Activated CD4-positive, alpha-beta T cell treated with anti-CD3 and anti-CD28 coated beads for 36 hours (primary cell): ENCODE data around the gene SP110. TPM values are rescaled to one million over a fixed set of nuclear protein-coding genes. Genes with fewer than 3 reads are reported as not detected.
"Not testable (repeated sequence)": the region's sequence is repeated elsewhere in the genome, so short reads cannot be mapped to it uniquely, and the experiment has no call there.

Source experiments
- ATAC-seq: fragments of 200-7000 bp; cut with Tn5 transposase; one replicate; pipeline ENCODE4 v1.10.0; 2021; ENCODE audit warnings: mild to moderate bottlenecking, moderate library complexity
- CTCF ChIA-PET: fragments of 350-600 bp; sonication (Branson Sonifier 250); formaldehyde crosslinking; loops from one replicate; lab custom pipeline; 2021; ENCODE audit warnings: antibody characterized with exemption; lab: Charles Lee
- POLR2A ChIA-PET: fragments of 350-600 bp; sonication (Branson Sonifier 250); formaldehyde crosslinking; loops from one replicate; lab custom pipeline; 2021; ENCODE audit warnings: antibody characterized with exemption, inconsistent platforms; lab: Charles Lee
- DNase-seq: peaks from one replicate; pipeline ENCODE4 v3.0.0-alpha.2; 2020
- H3K27ac Mint-ChIP-seq: one replicate; pipeline ENCODE4 v1.8.0; 2021; ENCODE audit warnings: mixed read lengths
- H3K27me3 Mint-ChIP-seq: one replicate; pipeline ENCODE4 v1.8.0; 2021; ENCODE audit warnings: mixed read lengths
- H3K36me3 Mint-ChIP-seq: one replicate; pipeline ENCODE4 v1.8.0; 2021; ENCODE audit warnings: low read depth, mixed read lengths
- H3K4me1 Mint-ChIP-seq: one replicate; pipeline ENCODE4 v1.8.0; 2021; ENCODE audit warnings: mixed read lengths
- H3K4me3 Mint-ChIP-seq: one replicate; pipeline ENCODE4 v1.8.0; 2021; ENCODE audit warnings: mild to moderate bottlenecking, moderate library complexity, mixed read lengths
- H3K9me3 Mint-ChIP-seq: one replicate; pipeline ENCODE4 v1.8.0; 2021; ENCODE audit warnings: low read depth, mixed read lengths
- intact Hi-C, 2 experiments: fragments of 100-400 bp; cut with DNase I in 1 of 2; cut with micrococcal nuclease in 1 of 2; formaldehyde crosslinking; loops; one replicate each; pipeline versions ENCODE4 v1.14.2 to v1.15.1; 2022 to 2024; cut with DNase I, micrococcal nuclease
- total RNA-seq, 2 experiments: library from RNA; stranded (reverse); gene quantifications; one replicate each; pipeline ENCODE4 v1.2.3, GENCODE V29; 2021

SP110 gene
- total RNA-seq, 2 experiments from 2014 or later: 96.2 to 111 TPM

GRCh38 chr2:230224458-230224857 is 4.7 kb upstream of the SP110 start:
- H3K27me3 Mint-ChIP-seq: no peaks in the 10 kb centered on the region
- no peak for DNase-seq
- peaks cover 49% of the 10 kb centered on the region for H3K4me1 Mint-ChIP-seq
- no peak for ATAC-seq
- intact Hi-C loops: loop anchor here in 1 of 2 experiments (5.0 kb wide), 1 partner anchor 388 kb away; no protein-coding TSS in a partner anchor
- ChIA-PET POLR2A (interaction anchor here (1.2 kb wide), 1 partner anchor 490 kb away, joined by 3 read pairs; no protein-coding TSS in a partner anchor), CTCF (no interaction called here)
- H3K36me3 Mint-ChIP-seq: peaks cover 18% of the 10 kb centered on the region
- H3K9me3 Mint-ChIP-seq: no peaks in the 10 kb centered on the region
- peak overlapping the region; percentile 81 for H3K4me3 Mint-ChIP-seq
- peak overlapping the region; percentile 96 for H3K27ac Mint-ChIP-seq

- not testable (repeated sequence) for DNase-seq, H3K27me3 Mint-ChIP-seq, H3K27ac Mint-ChIP-seq, H3K9me3 Mint-ChIP-seq, H3K4me3 Mint-ChIP-seq, ATAC-seq
- ChIA-PET CTCF (interaction anchor here (1.4 kb wide), 1 partner anchor 15 kb away, joined by 3 read pairs; no protein-coding TSS in a partner anchor), POLR2A (interaction anchor here (0.7 kb wide), 1 partner anchor 415 kb away, joined by 4 read pairs; no protein-coding TSS in a partner anchor)
- Mint-ChIP-seq H3K4me1 (peaks cover 51% of the 10 kb centered on the region), H3K36me3 (peaks cover 23% of the 10 kb centered on the region)
- intact Hi-C loops: loop anchor here in 1 of 2 experiments (5.0 kb wide), 1 partner anchor 389 kb away; no protein-coding TSS in a partner anchor
Observed at GRCh38 chr2:230222829-230223228, 3.0 kb upstream of the SP110 start.

GRCh38 chr2:230221493-230221892 is 1.7 kb upstream of the SP110 start:
- DNase-seq: no peak
- intact Hi-C loops: loop anchor here in 1 of 2 experiments (5.0 kb wide), 1 partner anchor 391 kb away; no protein-coding TSS in a partner anchor
- H3K36me3 Mint-ChIP-seq: peaks cover 27% of the 10 kb centered on the region
- POLR2A ChIA-PET: interaction anchor here (0.7 kb wide), 1 partner anchor 19 kb away, joined by 9 read pairs; no protein-coding TSS in a partner anchor
- H3K27me3 Mint-ChIP-seq: no peaks in the 10 kb centered on the region
- peak overlapping the region; percentile 65 for H3K27ac Mint-ChIP-seq
- H3K9me3 Mint-ChIP-seq: no peaks in the 10 kb centered on the region
- ATAC-seq: no peak
- H3K4me3 Mint-ChIP-seq: no peak overlapping the region
- peaks cover 61% of the 10 kb centered on the region for H3K4me1 Mint-ChIP-seq
- CTCF ChIA-PET: interaction anchor here (1.4 kb wide), 1 partner anchor 14 kb away, joined by 3 read pairs; no protein-coding TSS in a partner anchor

GRCh38 chr2:230220347-230220969 is 674 bp upstream of the SP110 start:
- peaks cover 70% of the 10 kb centered on the region for H3K4me1 Mint-ChIP-seq
- H3K9me3 Mint-ChIP-seq: no peaks in the 10 kb centered on the region
- H3K36me3 Mint-ChIP-seq: peaks cover 37% of the 10 kb centered on the region
- H3K4me3 Mint-ChIP-seq: peak overlapping the region; percentile 88
- POLR2A ChIA-PET: no interaction called here
- CTCF ChIA-PET: interaction anchor here (1.0 to 1.1 kb wide), 2 partner anchors 18 to 192 kb away, joined by 3 to 4 read pairs; no protein-coding TSS in a partner anchor
- ATAC-seq: no peak
- H3K27me3 Mint-ChIP-seq: no peaks in the 10 kb centered on the region
- intact Hi-C loops: loop anchor here in 1 of 2 experiments (5.0 kb wide), 1 partner anchor 392 kb away; no protein-coding TSS in a partner anchor
- peak overlapping the region; percentile 97 for H3K27ac Mint-ChIP-seq
- DNase-seq: no peak

GRCh38 chr2:230218421-230218820 is 1.4 kb downstream of the SP110 start:
- Mint-ChIP-seq H3K27me3 (no peaks in the 10 kb centered on the region), H3K4me1 (peaks cover 55% of the 10 kb centered on the region), H3K36me3 (peaks cover 54% of the 10 kb centered on the region), H3K9me3 (no peaks in the 10 kb centered on the region), H3K4me3 (peak overlapping the region; percentile 88), H3K27ac (peak overlapping the region; percentile 94)
- intact Hi-C loops: loop anchor here (2.0 to 5.0 kb wide), 6 partner anchors 34 to 494 kb away; partner anchors contain the start of genes SP100 (in 2 of the 2), SP140L (in 2 of the 2) and CAB39 (in 1 of the 2)
- ATAC-seq: peak; percentile 28
- ChIA-PET CTCF (no interaction called here), POLR2A (interaction anchor here (0.5 to 1.0 kb wide), 2 partner anchors 13 to 244 kb away, joined by 3 read pairs; no protein-coding TSS in a partner anchor)
- DNase-seq: no peak

GRCh38 chr2:230217424-230217823 is 2.4 kb downstream of the SP110 start:
- no peaks in the 10 kb centered on the region for H3K27me3 Mint-ChIP-seq
- peak overlapping the region; percentile 88 for H3K4me3 Mint-ChIP-seq
- CTCF ChIA-PET: interaction anchor here (0.9 kb wide), 1 partner anchor 497 kb away, joined by 4 read pairs; no protein-coding TSS in a partner anchor
- no peaks in the 10 kb centered on the region for H3K9me3 Mint-ChIP-seq
- H3K4me1 Mint-ChIP-seq: peaks cover 46% of the 10 kb centered on the region
- intact Hi-C loops: loop anchor here (5.0 kb wide), 4 partner anchors 35 to 495 kb away; partner anchors contain the start of genes CAB39 (in 1 of the 2) and SP100 (in 1 of the 2)
- DNase-seq (no peak), ATAC-seq (no peak)
- H3K36me3 Mint-ChIP-seq: peaks cover 63% of the 10 kb centered on the region
- H3K27ac Mint-ChIP-seq: no peak overlapping the region
- POLR2A ChIA-PET: no interaction called here

- DNase-seq: peak; percentile 22
- Mint-ChIP-seq H3K27ac (no peak overlapping the region), H3K9me3 (no peaks in the 10 kb centered on the region), H3K4me1 (peaks cover 43% of the 10 kb centered on the region), H3K27me3 (no peaks in the 10 kb centered on the region), H3K4me3 (no peak overlapping the region), H3K36me3 (peaks cover 72% of the 10 kb centered on the region)
- no peak for ATAC-seq
- ChIA-PET POLR2A (no interaction called here), CTCF (interaction anchor here (0.9 to 1.3 kb wide), 2 partner anchors 208 to 498 kb away, joined by 4 read pairs; no protein-coding TSS in a partner anchor)
- intact Hi-C loops: loop anchor here (5.0 kb wide), 4 partner anchors 36 to 496 kb away; partner anchors contain the start of genes CAB39 (in 1 of the 2) and SP100 (in 1 of the 2)
Observed at GRCh38 chr2:230216489-230216888, 3.3 kb downstream of the SP110 start.

GRCh38 chr2:230209422-230210051 is 10.2 kb downstream of the SP110 start:
- intact Hi-C loops: no loop called here
- H3K4me3 Mint-ChIP-seq: no peak overlapping the region
- no peak for ATAC-seq
- H3K4me1 Mint-ChIP-seq: peaks cover 16% of the 10 kb centered on the region
- no peaks in the 10 kb centered on the region for H3K27me3 Mint-ChIP-seq
- DNase-seq: no peak
- H3K9me3 Mint-ChIP-seq: no peaks in the 10 kb centered on the region
- peaks cover 52% of the 10 kb centered on the region for H3K36me3 Mint-ChIP-seq
- CTCF ChIA-PET: no interaction called here
- no peak overlapping the region for H3K27ac Mint-ChIP-seq
- POLR2A ChIA-PET: no interaction called here

GRCh38 chr2:230208576-230208975 is 11.2 kb downstream of the SP110 start:
- ATAC-seq: no peak
- H3K4me3 Mint-ChIP-seq: no peak overlapping the region
- no peak overlapping the region for H3K27ac Mint-ChIP-seq
- H3K4me1 Mint-ChIP-seq: peaks cover 18% of the 10 kb centered on the region
- no peaks in the 10 kb centered on the region for H3K27me3 Mint-ChIP-seq
- POLR2A ChIA-PET: no interaction called here
- CTCF ChIA-PET: no interaction called here
- H3K36me3 Mint-ChIP-seq: peaks cover 49% of the 10 kb centered on the region
- DNase-seq: no peak
- intact Hi-C loops: no loop called here
- H3K9me3 Mint-ChIP-seq: no peaks in the 10 kb centered on the region

GRCh38 chr2:230205721-230206120 is 14.1 kb downstream of the SP110 start:
- Mint-ChIP-seq H3K27me3 (no peaks in the 10 kb centered on the region), H3K27ac (peak overlapping the region; percentile 10), H3K4me3 (no peak overlapping the region), H3K36me3 (peaks cover 49% of the 10 kb centered on the region), H3K9me3 (no peaks in the 10 kb centered on the region), H3K4me1 (peaks cover 29% of the 10 kb centered on the region)
- ChIA-PET POLR2A (interaction anchor here (1.2 kb wide), 1 partner anchor 13 kb away, joined by 3 read pairs; no protein-coding TSS in a partner anchor), CTCF (interaction anchor here (0.6 to 0.7 kb wide), 3 partner anchors 360 to 505 kb away, joined by 3 to 4 read pairs (median 3); no protein-coding TSS in a partner anchor)
- no peak for DNase-seq
- ATAC-seq: peak; percentile 70
- intact Hi-C loops: no loop called here

- H3K27ac Mint-ChIP-seq: peak overlapping the region; percentile 10
- no peak overlapping the region for H3K4me3 Mint-ChIP-seq
- H3K27me3 Mint-ChIP-seq: no peaks in the 10 kb centered on the region
- intact Hi-C loops: no loop called here
- ChIA-PET CTCF (interaction anchor here (0.6 kb wide), 1 partner anchor 464 kb away, joined by 4 read pairs; no protein-coding TSS in a partner anchor), POLR2A (interaction anchor here (0.7 to 1.2 kb wide), 2 partner anchors 14 to 27 kb away, joined by 3 to 4 read pairs; no protein-coding TSS in a partner anchor)
- no peaks in the 10 kb centered on the region for H3K9me3 Mint-ChIP-seq
- no peak for DNase-seq
- H3K36me3 Mint-ChIP-seq: peaks cover 56% of the 10 kb centered on the region
- ATAC-seq: peak; percentile 12
- H3K4me1 Mint-ChIP-seq: peaks cover 29% of the 10 kb centered on the region
Observed at GRCh38 chr2:230205034-230205433, 14.8 kb downstream of the SP110 start.
